Gastroesophageal sphincter (tissue), 3 donors: ENCODE measurements around the gene PPP1R1A.

Source experiments
- CTCF ChIP-seq, 4 experiments: fragments of 200-600 bp in 2 of 4; fragments of 450-650 bp in 2 of 4; sonication (generic) in 1 of 4; IDR thresholded peaks; one replicate each; pipeline ENCODE4 v1.5.1; 2017 to 2019; ENCODE audit warnings: antibody characterized with exemption in 4 of 4, mild to moderate bottlenecking in 2 of 4, moderate library complexity in 2 of 4
- EP300 ChIP-seq: sonication (generic); formaldehyde crosslinking; IDR thresholded peaks from one replicate; pipeline ENCODE4 v1.6.1; 2017; ENCODE audit warnings: antibody characterized with exemption, mild to moderate bottlenecking
- POLR2A ChIP-seq, 2 donors: fragments of 450-650 bp; IDR thresholded peaks; one replicate each; pipeline ENCODE4 v1.6.1; 2017; ENCODE audit warnings: antibody characterized with exemption in 2 of 2, mild to moderate bottlenecking in 2 of 2, moderate library complexity in 1 of 2
- POLR2AphosphoS5 ChIP-seq: sonication (generic); formaldehyde crosslinking; IDR thresholded peaks from one replicate; pipeline ENCODE4 v1.6.1; 2017; ENCODE audit warnings: antibody characterized with exemption

GRCh38 chr12:54529581-54529980 is 58.9 kb downstream of the PPP1R1A start:
- TF ChIP-seq CTCF (IDR thresholded peaks at IDR 0.05) (no peak), EP300 (no peak), POLR2A (IDR thresholded peaks at IDR 0.05) (no peak), POLR2AphosphoS5 (no peak)
